Activated naive CD4-positive, alpha-beta T cell treated with anti-CD3 and anti-CD28 coated beads, Interleukin-2, amount 50 U/mL, for 72 hours (primary cell): ENCODE measurements around the gene PMF1. TPM values are rescaled to one million over a fixed set of nuclear protein-coding genes. Genes with fewer than 3 reads are reported as not detected.

Source experiments
- ATAC-seq, 2 donors: fragments of 150-1000 bp; cut with Tn5 transposase; 2 replicates each; pipeline ENCODE4 v1.10.0; 2021; ENCODE audit warnings: mild to moderate bottlenecking in 2 of 2, moderate library complexity in 2 of 2
- DNase-seq, 2 donors: peaks; one replicate each; pipeline ENCODE4 v3.0.0; 2021 to 2022; ENCODE audit warnings: low spot score in 2 of 2
- H3K27ac Mint-ChIP-seq, 2 donors: one replicate each; pipeline ENCODE4 v1.8.0; 2022; ENCODE audit warnings: mild to moderate bottlenecking in 2 of 2, mixed read lengths in 2 of 2
- H3K36me3 Mint-ChIP-seq, 2 donors: one replicate each; pipeline ENCODE4 v1.8.0; 2022; ENCODE audit warnings: mixed read lengths in 2 of 2
- H3K9me3 Mint-ChIP-seq, 2 donors: one replicate each; pipeline ENCODE4 v1.8.0; 2022; ENCODE audit warnings: mixed read lengths in 2 of 2
- total RNA-seq, 2 donors: library from RNA; stranded (reverse); gene quantifications; one replicate each; pipeline ENCODE4 v1.2.3, GENCODE V29; 2022

The PMF1 gene
- total RNA-seq, 2 donors from 2014 or later, result 120 to 156 TPM

- peaks cover 27 to 51% of the 10 kb centered on the region in 2 donors for H3K36me3 Mint-ChIP-seq
Observed at GRCh38 chr1:156220226-156220625, 7.4 kb downstream of the PMF1 start.

GRCh38 chr1:156221986-156222692 lies 9.3 kb downstream of the PMF1 start:
- Mint-ChIP-seq H3K9me3 (peaks cover 10 to 13% of the 10 kb centered on the region in 2 donors), H3K27ac (peak overlapping the region; percentile 100), H3K36me3 (peaks cover 33 to 59% of the 10 kb centered on the region in 2 donors)
- no peak for DNase-seq
- no peak for ATAC-seq

More at GRCh38 chr1:156220226-156220625, 7.4 kb downstream of the PMF1 start:
- ATAC-seq (no peak), DNase-seq (no peak)
- Mint-ChIP-seq H3K27ac (peak overlapping the region; percentile 100), H3K9me3 (peaks cover 10 to 13% of the 10 kb centered on the region in 2 donors)

- peaks cover 6 to 13% of the 10 kb centered on the region in 2 donors for H3K9me3 Mint-ChIP-seq
- H3K36me3 Mint-ChIP-seq, result peaks cover 32 to 58% of the 10 kb centered on the region in 2 donors
- DNase-seq (no peak), ATAC-seq (no peak)
- peak overlapping the region; percentile 89 to 97 for H3K27ac Mint-ChIP-seq
Observed at GRCh38 chr1:156225677-156226014, 12.8 kb downstream of the PMF1 start.

GRCh38 chr1:156226116-156226538 lies 13.3 kb downstream of the PMF1 start:
- DNase-seq (no peak), ATAC-seq (peak; percentile 4 to 41)
- Mint-ChIP-seq H3K9me3 (peaks cover 3 to 10% of the 10 kb centered on the region in 2 donors), H3K27ac (peak overlapping the region; percentile 89 to 97), H3K36me3 (peaks cover 27 to 53% of the 10 kb centered on the region in 2 donors)

DNA sequence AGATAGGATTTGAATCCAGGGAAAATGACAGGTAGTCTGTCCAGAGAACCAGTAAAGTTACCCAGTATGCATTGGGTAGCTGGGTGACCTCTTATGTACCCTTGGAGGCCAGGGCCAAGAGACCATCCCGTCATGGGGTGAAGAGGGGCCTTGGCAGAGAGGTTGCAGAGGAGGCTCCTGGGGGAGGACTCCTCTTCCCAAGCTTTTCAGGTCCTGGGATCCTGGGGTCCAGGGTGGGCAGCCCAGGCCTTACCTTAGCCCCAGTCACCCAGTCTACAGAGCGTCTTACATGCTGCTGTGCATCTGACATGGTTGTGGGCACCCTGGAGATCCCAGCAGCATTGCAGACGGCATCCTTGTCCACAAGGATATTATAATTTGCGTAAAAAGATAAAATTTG lies 14.0 kb downstream of the PMF1 start:
- DNase-seq (no peak), ATAC-seq (no peak)
- peak overlapping the region; percentile 89 to 97 for H3K27ac Mint-ChIP-seq
- peaks cover 21 to 46% of the 10 kb centered on the region in 2 donors for H3K36me3 Mint-ChIP-seq
- H3K9me3 Mint-ChIP-seq, result peaks cover 0 to 3% of the 10 kb centered on the region in 2 donors

GRCh38 chr1:156228501-156228900 lies 15.7 kb downstream of the PMF1 start:
- Mint-ChIP-seq H3K9me3 (no peaks in the 10 kb centered on the region), H3K36me3 (peaks cover 12 to 35% of the 10 kb centered on the region in 2 donors), H3K27ac (peak overlapping the region; percentile 52 to 91)
- DNase-seq (no peak), ATAC-seq (peak in 1 of 2 donors; percentile 36)

DNA sequence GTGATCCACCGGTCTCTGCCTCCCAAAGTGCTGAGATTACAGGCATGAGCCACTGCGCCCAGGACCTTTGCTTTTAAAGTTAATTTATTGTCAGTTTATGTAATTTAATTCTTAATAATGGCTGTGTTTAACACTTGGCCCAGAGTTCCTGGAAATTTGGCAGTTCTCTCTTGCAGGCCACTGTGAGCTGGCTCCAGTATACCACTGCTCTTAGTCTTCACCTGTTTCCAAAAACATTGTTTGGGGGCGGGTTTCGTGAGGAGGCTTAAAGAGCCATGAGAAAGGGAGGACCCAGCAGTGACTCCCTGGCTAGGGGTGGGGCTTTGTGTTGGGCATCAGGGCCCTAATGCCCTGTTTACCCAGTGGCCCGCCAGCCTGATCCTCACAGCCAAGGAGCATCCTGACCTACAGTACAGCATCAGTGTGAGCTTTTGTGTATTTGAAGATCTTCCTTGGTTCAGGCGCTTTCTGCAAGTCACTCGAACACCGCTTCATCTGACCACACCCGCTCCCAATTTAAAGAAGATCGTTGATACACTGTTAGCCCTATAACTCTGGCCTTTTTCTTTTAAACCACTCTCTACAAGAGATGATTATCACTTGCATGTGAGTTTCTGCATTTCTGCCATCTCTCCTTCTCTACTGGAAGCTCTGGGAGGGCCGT lies 17.1 kb downstream of the PMF1 start:
- Mint-ChIP-seq H3K36me3 (peaks cover 12 to 31% of the 10 kb centered on the region in 2 donors), H3K9me3 (no peaks in the 10 kb centered on the region), H3K27ac (peak overlapping the region; percentile 17 to 48)
- ATAC-seq, result no peak
- no peak for DNase-seq

DNA sequence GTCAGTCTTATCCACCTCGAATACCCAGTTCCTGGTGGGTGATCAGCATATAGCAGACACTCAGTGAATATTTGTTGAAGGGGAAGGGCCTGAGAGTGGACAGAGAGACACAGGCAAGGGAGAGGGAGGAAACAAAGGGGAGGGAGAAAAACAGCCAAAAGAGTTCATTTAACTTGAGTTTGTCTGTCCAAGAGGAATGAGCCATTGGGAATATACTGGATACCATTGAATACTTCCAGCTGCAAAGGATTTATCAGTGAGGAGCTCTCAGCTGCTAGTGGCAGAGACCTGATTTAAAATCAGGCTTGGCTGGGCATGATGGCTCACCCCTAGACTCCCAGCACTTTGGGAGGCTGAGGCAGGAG lies 17.6 kb downstream of the PMF1 start:
- DNase-seq, result no peak
- ATAC-seq, result no peak
- peaks cover 12 to 32% of the 10 kb centered on the region in 2 donors for H3K36me3 Mint-ChIP-seq
- no peaks in the 10 kb centered on the region for H3K9me3 Mint-ChIP-seq
- peak overlapping the region; percentile 2 to 48 for H3K27ac Mint-ChIP-seq

- Mint-ChIP-seq H3K36me3 (peaks cover 6 to 33% of the 10 kb centered on the region in 2 donors), H3K9me3 (no peaks in the 10 kb centered on the region), H3K27ac (peak overlapping the region in 1 of 2 donors; percentile 15)
- DNase-seq (no peak), ATAC-seq (no peak)
Observed at GRCh38 chr1:156232201-156232894, 19.5 kb downstream of the PMF1 start.

DNA sequence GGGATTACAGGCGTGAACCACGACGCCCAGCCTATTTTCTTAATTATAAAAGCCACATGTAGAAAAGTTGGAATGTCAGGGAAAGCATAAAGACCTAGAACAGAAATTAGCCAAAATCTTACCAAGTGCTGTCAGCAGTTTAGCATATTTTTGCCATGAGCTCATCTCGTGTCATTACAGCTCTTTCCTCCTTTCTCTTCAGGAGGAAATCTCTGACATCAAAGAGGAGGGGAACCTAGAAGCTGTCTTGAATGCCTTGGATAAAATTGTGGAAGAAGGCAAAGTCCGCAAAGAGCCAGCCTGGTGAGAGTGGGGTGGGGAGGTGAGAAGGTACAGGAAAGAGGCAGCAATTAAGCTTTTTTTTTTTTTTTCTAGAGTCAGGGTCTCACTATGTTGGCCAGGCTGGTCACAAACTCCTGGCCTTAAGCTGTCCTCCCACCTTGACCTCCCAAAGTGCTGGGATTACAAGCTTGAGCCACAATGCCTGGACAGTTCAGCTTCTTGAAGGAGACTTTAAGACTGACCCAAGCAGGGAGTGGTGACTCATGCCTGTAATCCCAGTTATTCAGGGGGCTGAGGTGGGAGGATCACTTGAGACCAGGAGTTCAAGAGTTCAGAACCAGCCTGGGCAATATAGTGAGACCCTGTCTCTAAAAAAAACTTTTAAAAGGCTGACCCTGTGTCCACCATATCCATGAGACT lies 20.8 kb downstream of the PMF1 start:
- no peak for ATAC-seq
- no peak overlapping the region for H3K27ac Mint-ChIP-seq

GRCh38 chr1:156236164-156236563 lies 23.4 kb downstream of the PMF1 start:
- no peak for DNase-seq
- Mint-ChIP-seq H3K9me3 (no peaks in the 10 kb centered on the region), H3K36me3 (peaks cover 9 to 28% of the 10 kb centered on the region in 2 donors), H3K27ac (no peak overlapping the region)
- ATAC-seq, result no peak

More for the DNA sequence above, 20.8 kb downstream of the PMF1 start:
- Mint-ChIP-seq H3K9me3 (no peaks in the 10 kb centered on the region), H3K36me3 (peaks cover 6 to 33% of the 10 kb centered on the region in 2 donors)
- DNase-seq, result no peak

DNA sequence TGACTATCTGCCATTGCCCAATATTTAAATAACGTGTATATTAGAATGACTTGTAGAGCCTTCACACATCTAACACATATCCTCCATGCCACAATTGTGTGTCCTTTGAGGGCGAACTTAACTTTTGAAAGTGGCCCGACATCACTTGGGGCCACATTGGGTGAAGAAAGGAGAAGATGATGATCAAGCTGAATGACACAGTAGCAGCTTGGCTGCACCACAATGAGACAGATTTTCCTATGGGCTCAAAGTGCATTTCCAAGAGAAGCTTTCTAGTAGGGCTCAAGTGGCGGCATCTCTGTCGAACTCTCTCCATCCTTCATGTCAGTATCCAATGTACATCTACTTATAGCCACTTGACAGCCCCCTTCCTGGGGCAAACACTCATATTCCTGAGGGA lies 25.4 kb downstream of the PMF1 start:
- H3K27ac Mint-ChIP-seq, result peak overlapping the region; percentile 7 to 86
- ATAC-seq (peak in 1 of 2 donors; percentile 17), DNase-seq (no peak)
- H3K9me3 Mint-ChIP-seq, result no peaks in the 10 kb centered on the region
- H3K36me3 Mint-ChIP-seq, result peaks cover 9 to 28% of the 10 kb centered on the region in 2 donors

DNA sequence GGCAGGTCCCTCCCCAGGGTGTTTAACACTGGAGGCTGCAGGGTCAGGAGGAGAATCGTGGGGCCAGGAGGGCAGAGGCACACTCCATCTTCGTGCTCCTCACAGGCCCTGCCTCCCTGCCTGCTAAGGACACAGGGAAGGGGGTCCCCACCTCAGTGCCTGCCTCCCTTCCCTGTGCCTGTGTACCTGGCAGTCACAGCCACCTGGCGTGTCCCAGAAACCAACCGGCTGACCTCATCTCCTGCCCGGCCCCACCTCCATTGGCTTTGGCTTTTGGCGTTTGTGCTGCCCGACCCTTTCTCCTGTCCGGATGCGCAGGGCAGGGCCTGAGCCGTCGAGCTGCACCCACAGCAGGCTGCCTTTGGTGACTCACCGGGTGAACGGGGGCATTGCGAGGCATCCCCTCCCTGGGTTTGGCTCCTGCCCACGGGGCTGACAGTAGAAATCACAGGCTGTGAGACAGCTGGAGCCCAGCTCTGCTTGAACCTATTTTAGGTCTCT lies 28.6 kb downstream of the PMF1 start:
- peaks cover 9 to 22% of the 10 kb centered on the region in 2 donors for H3K36me3 Mint-ChIP-seq
- no peak for DNase-seq

GRCh38 chr1:156241926-156242325 lies 29.1 kb downstream of the PMF1 start, which contains the start of gene BGLAP:
TSS of gene BGLAP (plus strand) at chr1:156242184. CDS start at chr1:156242232, 48 bp downstream.
- no peaks in the 10 kb centered on the region for H3K9me3 Mint-ChIP-seq
- peaks cover 9 to 21% of the 10 kb centered on the region in 2 donors for H3K36me3 Mint-ChIP-seq
- H3K27ac Mint-ChIP-seq, result peak within 1 kb of the TSS; percentile 58 to 60
- ATAC-seq (no peak), DNase-seq (no peak)

More for the DNA sequence above, 28.6 kb downstream of the PMF1 start:
- ATAC-seq, result no peak
- Mint-ChIP-seq H3K27ac (peak overlapping the region; percentile 22 to 58), H3K9me3 (no peaks in the 10 kb centered on the region)

GRCh38 chr1:156242738-156243137 lies 29.9 kb downstream of the PMF1 start:
- H3K36me3 Mint-ChIP-seq, result peaks cover 9 to 16% of the 10 kb centered on the region in 2 donors
- peak overlapping the region in 1 of 2 donors; percentile 60 for H3K27ac Mint-ChIP-seq
- H3K9me3 Mint-ChIP-seq, result no peaks in the 10 kb centered on the region
- DNase-seq (no peak), ATAC-seq (no peak)

GRCh38 chr1:156244126-156244525 lies 31.3 kb downstream of the PMF1 start:
- DNase-seq, result no peak
- no peak for ATAC-seq
- peak overlapping the region in 1 of 2 donors; percentile 71 for H3K27ac Mint-ChIP-seq
- H3K36me3 Mint-ChIP-seq, result peaks cover 0 to 6% of the 10 kb centered on the region in 2 donors
- no peaks in the 10 kb centered on the region for H3K9me3 Mint-ChIP-seq
